Measurements from ENCODE around the gene SCRT2.
"Not testable (repeated sequence)": the region's sequence is repeated elsewhere in the genome, so short reads cannot be mapped to it uniquely, and the experiment has no call there.

The SCRT2 gene

GRCh38 chr20:675453-676314 lies at the start of gene SCRT2:
TSS of gene SCRT2 (minus strand) at chr20:675802. CDS start at chr20:675601, 201 bp downstream.
- peak; percentile 81 for DNase-seq

GRCh38 chr20:724797-725196 lies 49.2 kb upstream of the SCRT2 start:
- not testable (repeated sequence) for DNase-seq

- DNase-seq = no peak
Observed at GRCh38 chr20:723756-724155, 48.2 kb upstream of the SCRT2 start.

GRCh38 chr20:722822-723644 lies 47.4 kb upstream of the SCRT2 start:
- no peak for DNase-seq

GRCh38 chr20:721876-722275 lies 46.3 kb upstream of the SCRT2 start:
- DNase-seq = no peak

GRCh38 chr20:719816-720215 lies 44.2 kb upstream of the SCRT2 start:
- DNase-seq = peak; percentile 72

GRCh38 chr20:719068-719467 lies 43.5 kb upstream of the SCRT2 start:
- DNase-seq = no peak

- DNase-seq = no peak
Observed at GRCh38 chr20:717832-718231, 42.2 kb upstream of the SCRT2 start.

GRCh38 chr20:717271-717670 lies 41.7 kb upstream of the SCRT2 start:
- no peak for DNase-seq

GRCh38 chr20:714453-714852 lies 38.9 kb upstream of the SCRT2 start:
- DNase-seq = no peak

- DNase-seq = no peak
Observed at GRCh38 chr20:711576-711975, 36.0 kb upstream of the SCRT2 start.

- DNase-seq = peak; percentile 40
Observed at GRCh38 chr20:710780-711450, 35.3 kb upstream of the SCRT2 start.

GRCh38 chr20:709991-710779 lies 34.6 kb upstream of the SCRT2 start:
- peak; percentile 57 for DNase-seq

GRCh38 chr20:709423-709822 lies 33.8 kb upstream of the SCRT2 start:
- peak; percentile 46 for DNase-seq

GRCh38 chr20:708956-709355 lies 33.4 kb upstream of the SCRT2 start:
- DNase-seq = no peak

- no peak for DNase-seq
Observed at GRCh38 chr20:707451-708110, 32.0 kb upstream of the SCRT2 start.

GRCh38 chr20:706366-706885 lies 30.8 kb upstream of the SCRT2 start:
- DNase-seq = no peak

GRCh38 chr20:704726-705125 lies 29.1 kb upstream of the SCRT2 start:
- DNase-seq = no peak

GRCh38 chr20:703426-703825 lies 27.8 kb upstream of the SCRT2 start:
- DNase-seq = no peak

GRCh38 chr20:703006-703405 lies 27.4 kb upstream of the SCRT2 start:
- no peak for DNase-seq

- DNase-seq = no peak
Observed at GRCh38 chr20:701401-702129, 26.0 kb upstream of the SCRT2 start.
